ENCODE measurements around the gene GNAO1.

The GNAO1 gene

GRCh38 chr16:56355786-56356275 is 164.5 kb downstream of the GNAO1 start:
- no peak for DNase-seq (ENCODE audit: low read depth in 1 of 2, low spot score in 1 of 2)
- Histone ChIP-seq H3K27ac (replicated peaks) (no peak overlapping the region), H3K27me3 (ENCODE audit: insufficient read depth, poor library complexity, severe bottlenecking) (peaks cover 2% of the 10 kb centered on the region), H3K4me3 (replicated peaks; ENCODE audit: insufficient read depth, low read length) (no peak overlapping the region)
- TF ChIP-seq POLR2AphosphoS5 (IDR thresholded peaks at IDR 0.05; ENCODE audit: low read depth) (no peak), CTCF (IDR thresholded peaks at IDR 0.05; ENCODE audit: insufficient read depth, low read length) (no peak), GABPA (IDR thresholded peaks at IDR 0.05; ENCODE audit: low read depth) (no peak), SPI1 (IDR thresholded peaks at IDR 0.05; ENCODE audit: borderline replicate concordance, low read depth) (no peak), REST (IDR thresholded peaks at IDR 0.05; ENCODE audit: insufficient replicate concordance, low read depth) (no peak)

- TF ChIP-seq SPI1 (IDR thresholded peaks at IDR 0.05; ENCODE audit: borderline replicate concordance, low read depth) (no peak), CTCF (IDR thresholded peaks at IDR 0.05; ENCODE audit: insufficient read depth, low read length) (peak; percentile 83)
- Histone ChIP-seq H3K27ac (replicated peaks) (no peak overlapping the region), H3K4me3 (replicated peaks; ENCODE audit: insufficient read depth, low read length) (no peak overlapping the region), H3K27me3 (ENCODE audit: insufficient read depth, poor library complexity, severe bottlenecking) (peaks cover 2% of the 10 kb centered on the region)
- peak; percentile 8 to 73 for DNase-seq (ENCODE audit: low read depth in 1 of 2, low spot score in 1 of 2)
These were observed 165.3 kb downstream of the GNAO1 start for GRCh38 chr16:56356276-56357240.

- no peak overlapping the region for H3K27ac ChIP-seq (replicated peaks)
These were observed 166.0 kb downstream of the GNAO1 start for GRCh38 chr16:56357241-56357764.

More at GRCh38 chr16:56357241-56357764, 166.0 kb downstream of the GNAO1 start:
- TF ChIP-seq POLR2AphosphoS5 (IDR thresholded peaks at IDR 0.05; ENCODE audit: low read depth), result no peak
- TF ChIP-seq CTCF (IDR thresholded peaks at IDR 0.05; ENCODE audit: insufficient read depth, low read length), result no peak
- TF ChIP-seq GABPA (IDR thresholded peaks at IDR 0.05; ENCODE audit: low read depth), result no peak
- no peak for TF ChIP-seq REST (IDR thresholded peaks at IDR 0.05; ENCODE audit: insufficient replicate concordance, low read depth)
- TF ChIP-seq SPI1 (IDR thresholded peaks at IDR 0.05; ENCODE audit: borderline replicate concordance, low read depth), result no peak
- no peak for DNase-seq (ENCODE audit: low read depth in 1 of 2, low spot score in 1 of 2)
- H3K4me3 ChIP-seq (replicated peaks; ENCODE audit: insufficient read depth, low read length), result no peak overlapping the region
- H3K27me3 ChIP-seq (ENCODE audit: insufficient read depth, poor library complexity, severe bottlenecking), result no peaks in the 10 kb centered on the region
